H9 (cell line): ENCODE data around the gene CDH4. TPM values are rescaled to one million over a fixed set of nuclear protein-coding genes. Genes with fewer than 3 reads are reported as not detected.

ENCODE experiments used
- DNase-seq: peaks from one replicate; pipeline ENCODE4 v3.0.0-alpha.2; 2017
- H2AFZ ChIP-seq: one replicate; pipeline ENCODE4 v1.6.1; 2013; ENCODE audit warnings: mild to moderate bottlenecking, low read length, control low read depth, moderate library complexity
- H2AK5ac ChIP-seq: 2 replicates; pipeline ENCODE4 v1.6.1; 2013; ENCODE audit warnings: low read length, control low read depth, mixed read lengths; ENCODE audit not compliant: insufficient read length
- H2BK120ac ChIP-seq: one replicate; pipeline ENCODE4 v1.6.1; 2013; ENCODE audit warnings: low read depth, mild to moderate bottlenecking, low read length, control low read depth, inconsistent platforms; ENCODE audit not compliant: poor library complexity, severe bottlenecking
- H2BK12ac ChIP-seq: 2 replicates; pipeline ENCODE4 v1.6.1; 2013; ENCODE audit warnings: low read length, control low read depth, mixed read lengths, low read depth; ENCODE audit not compliant: insufficient read length
- H2BK15ac ChIP-seq: 2 replicates; pipeline ENCODE4 v1.6.1; 2013; ENCODE audit warnings: low read depth, low read length, control low read depth
- H2BK20ac ChIP-seq: one replicate; pipeline ENCODE4 v1.6.1; 2013; ENCODE audit warnings: low read depth, mild to moderate bottlenecking, low read length, control low read depth, inconsistent platforms; ENCODE audit not compliant: poor library complexity, severe bottlenecking
- H2BK5ac ChIP-seq: 2 replicates; pipeline ENCODE4 v1.6.1; 2013; ENCODE audit warnings: low read length, control low read depth, mixed read lengths; ENCODE audit not compliant: insufficient read length
- H3K14ac ChIP-seq: 2 replicates; pipeline ENCODE4 v1.6.1; 2013; ENCODE audit warnings: low read length, control low read depth; ENCODE audit not compliant: insufficient read depth
- H3K18ac ChIP-seq: 2 replicates; pipeline ENCODE4 v1.6.1; 2013; ENCODE audit warnings: low read depth, mild to moderate bottlenecking, mixed read lengths, low read length, control low read depth; ENCODE audit not compliant: insufficient read length
- H3K23ac ChIP-seq: 2 replicates; pipeline ENCODE4 v1.6.1; 2013; ENCODE audit warnings: low read length, control low read depth, mixed read lengths, low read depth; ENCODE audit not compliant: insufficient read length
- H3K23me2 ChIP-seq: 2 replicates; pipeline ENCODE4 v1.6.1; 2013; ENCODE audit warnings: low read depth, mild to moderate bottlenecking, mixed read lengths, low read length, control low read depth; ENCODE audit not compliant: insufficient read length, poor library complexity, severe bottlenecking
- H3K27ac ChIP-seq: 2 replicates; pipeline ENCODE4 v1.5.1; 2013; ENCODE audit warnings: low read length, control low read depth, mixed read lengths, low read depth; ENCODE audit not compliant: insufficient read length
- H3K27me3 ChIP-seq: 2 replicates; pipeline ENCODE4 v1.6.1; 2013; ENCODE audit warnings: low read length, control low read depth, inconsistent platforms; ENCODE audit not compliant: insufficient read depth
- H3K4ac ChIP-seq: 2 replicates; pipeline ENCODE4 v1.6.1; 2013; ENCODE audit warnings: low read depth, mild to moderate bottlenecking, control low read depth, inconsistent platforms, low read length, moderate library complexity
- H3K4me1 ChIP-seq: 2 replicates; pipeline ENCODE4 v1.6.1; 2013; ENCODE audit warnings: low read length, control low read depth, inconsistent platforms; ENCODE audit not compliant: insufficient read depth
- H3K4me2 ChIP-seq: 2 replicates; pipeline ENCODE4 v1.6.1; 2013; ENCODE audit warnings: low read length, control low read depth, mixed read lengths; ENCODE audit not compliant: insufficient read length, insufficient read depth
- H3K56ac ChIP-seq: 2 replicates; pipeline ENCODE4 v1.6.1; 2013; ENCODE audit warnings: low read depth, mild to moderate bottlenecking, mixed read lengths, low read length, control low read depth; ENCODE audit not compliant: insufficient read length
- H3K79me1 ChIP-seq: 2 replicates; pipeline ENCODE4 v1.6.1; 2013; ENCODE audit warnings: low read depth, mild to moderate bottlenecking, moderate library complexity, low read length, control low read depth, inconsistent platforms; ENCODE audit not compliant: insufficient read depth, poor library complexity, severe bottlenecking
- H3K79me2 ChIP-seq: 2 replicates; pipeline ENCODE4 v1.6.1; 2013; ENCODE audit warnings: low read length, control low read depth, inconsistent platforms; ENCODE audit not compliant: insufficient read depth
- H3K9ac ChIP-seq: 2 replicates; pipeline ENCODE4 v1.6.1; 2013; ENCODE audit warnings: low read length, control low read depth, mixed read lengths; ENCODE audit not compliant: insufficient read length; ENCODE audit errors: extremely low read depth
- H3K9me3 ChIP-seq: one replicate; pipeline ENCODE4 v1.6.1; 2013; ENCODE audit warnings: low read depth, low read length, inconsistent platforms; ENCODE audit not compliant: control insufficient read depth
- H3T11ph ChIP-seq: one replicate; pipeline ENCODE4 v1.6.1; 2013; ENCODE audit warnings: mild to moderate bottlenecking, low read length, control low read depth, inconsistent platforms
- H4K20me1 ChIP-seq: one replicate; pipeline ENCODE4 v1.6.1; 2013; ENCODE audit not compliant: control insufficient read depth, insufficient read length, insufficient read depth
- H4K5ac ChIP-seq: 2 replicates; pipeline ENCODE4 v1.6.1; 2013; ENCODE audit warnings: low read depth, mild to moderate bottlenecking, mixed read lengths, low read length, control low read depth; ENCODE audit not compliant: insufficient read length
- H4K8ac ChIP-seq: replicated peaks from 2 replicates; pipeline ENCODE4 v1.6.1; 2013; ENCODE audit warnings: low read length, control low read depth, mixed read lengths, low read depth; ENCODE audit not compliant: insufficient read length
- H4K91ac ChIP-seq: 2 replicates; pipeline ENCODE4 v1.6.1; 2013; ENCODE audit warnings: low read depth, mild to moderate bottlenecking, moderate library complexity, mixed read lengths, low read length, control low read depth; ENCODE audit not compliant: insufficient read length
- H3K27ac Mint-ChIP-seq, 3 experiments: 2 replicates in 2 of 3; 3 replicates in 1 of 3; pipeline ENCODE4 v1.8.0; 2020 to 2021; ENCODE audit warnings: mixed read lengths in 3 of 3, mild to moderate bottlenecking in 1 of 3, moderate library complexity in 1 of 3
- H3K27me3 Mint-ChIP-seq: 2 replicates; pipeline ENCODE4 v1.8.0; 2021; ENCODE audit warnings: low read depth, mild to moderate bottlenecking, moderate library complexity, mixed read lengths
- H3K36me3 Mint-ChIP-seq, 3 experiments: 2 replicates in 2 of 3; 3 replicates in 1 of 3; pipeline ENCODE4 v1.8.0; 2020 to 2021; ENCODE audit warnings: low read depth in 3 of 3, mixed read lengths in 3 of 3; ENCODE audit not compliant: insufficient read depth in 1 of 3
- H3K4me1 Mint-ChIP-seq, 2 experiments: 2 replicates each; pipeline ENCODE4 v1.8.0; 2020; ENCODE audit warnings: mixed read lengths in 2 of 2
- H3K4me3 Mint-ChIP-seq, 2 experiments: 2 replicates in 1 of 2; 3 replicates in 1 of 2; pipeline ENCODE4 v1.8.0; 2020 to 2021; ENCODE audit warnings: mild to moderate bottlenecking in 2 of 2, mixed read lengths in 2 of 2, moderate library complexity in 1 of 2
- H3K9me3 Mint-ChIP-seq, 2 experiments: 2 replicates in 1 of 2; 3 replicates in 1 of 2; pipeline ENCODE4 v1.8.0; 2020; ENCODE audit warnings: mild to moderate bottlenecking in 2 of 2, mixed read lengths in 2 of 2, moderate library complexity in 1 of 2
- CTCF ChIP-seq: fragments of 200-600 bp; sonication (generic); conservative IDR thresholded peaks from 3 replicates; pipeline ENCODE4 v1.8.0; 2021; ENCODE audit warnings: antibody characterized with exemption, mild to moderate bottlenecking
- WGBS: extraction: QIAGEN DNeasy Blood & Tissue Kit; methylation state at CpG from one replicate; pipeline ENCODE4 v1.1.7; 2013; ENCODE audit warnings: missing lambda C conversion rate, low lambda C conversion rate, mixed read lengths; ENCODE audit not compliant: insufficient read length; ENCODE audit errors: extremely low coverage; 5-methylcytosine and 5-hydroxymethylcytosine counted together
- total RNA-seq: library from RNA; stranded (reverse); gene quantifications from 2 replicates; pipeline ENCODE4 v1.2.1, GENCODE V29; 2021

The CDH4 gene
- total RNA-seq, 1 experiment from 2014 or later = 3.0 TPM

GRCh38 chr20:61939691-61940360 is 687.8 kb downstream of the CDH4 start:
- Histone ChIP-seq H3K4me2 (no peak overlapping the region), H3K27ac (no peak overlapping the region), H2AK5ac (no peak overlapping the region), H3K4ac (no peak overlapping the region), H3K4me1 (no peaks in the 10 kb centered on the region), H3K9ac (no peak overlapping the region), H3K79me2 (no peaks in the 10 kb centered on the region), H2BK15ac (no peak overlapping the region), H3K23ac (no peak overlapping the region), H3K18ac (no peak overlapping the region), H2BK12ac (no peak overlapping the region), H2BK120ac (no peak overlapping the region), H2BK5ac (no peak overlapping the region), H2BK20ac (no peak overlapping the region), H3K79me1 (no peaks in the 10 kb centered on the region), H2AFZ (no peak overlapping the region), H3K9me3 (no peaks in the 10 kb centered on the region), H3K14ac (no peak overlapping the region), H4K91ac (no peak overlapping the region), H4K8ac (no peak overlapping the region), H3T11ph (no peak overlapping the region), H3K23me2 (no peaks in the 10 kb centered on the region), H4K20me1 (no peaks in the 10 kb centered on the region), H4K5ac (no peak overlapping the region), H3K27me3 (no peaks in the 10 kb centered on the region), H3K56ac (no peak overlapping the region)
- DNase-seq = no peak
- H3K9me3 Mint-ChIP-seq = no peaks in the 10 kb centered on the region; a peak in 1 of 5 replicates
- no peaks in the 10 kb centered on the region; a peak in 1 of 7 replicates for H3K36me3 Mint-ChIP-seq
- TF ChIP-seq CTCF = no peak
- H3K4me3 Mint-ChIP-seq = no peak overlapping the region
- no CpG with 5 or more reads among the region's 13 CpGs for WGBS
- peaks cover 9 to 21% of the 10 kb centered on the region in 2 experiments for H3K4me1 Mint-ChIP-seq
- H3K27me3 Mint-ChIP-seq = no peaks in the 10 kb centered on the region; the same call in 1 of the 2 replicates
- H3K27ac Mint-ChIP-seq = no peak overlapping the region; a peak in 1 of 7 replicates
